ENCODE data around the gene DNAJC1.

DNAJC1 gene

DNA sequence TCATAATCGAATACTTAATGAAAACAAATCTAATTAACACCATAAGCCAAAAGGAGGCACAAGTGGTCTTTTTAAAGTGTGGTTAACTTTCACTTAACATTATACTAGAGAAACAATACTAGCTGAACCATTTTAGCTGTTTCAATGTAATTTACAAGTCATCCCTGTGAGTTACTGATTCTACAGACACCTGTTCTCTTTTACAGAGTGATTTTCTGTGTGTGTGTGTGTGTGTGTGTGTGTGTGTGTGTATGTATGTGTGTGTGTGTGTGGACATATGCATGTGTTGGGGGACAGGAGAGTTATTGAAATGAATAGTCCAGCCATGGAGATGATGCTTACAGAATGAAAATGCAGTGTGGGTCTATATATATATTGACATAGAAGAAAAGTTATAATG, 200.2 kb downstream of the DNAJC1 start:
- no peaks in the 10 kb centered on the region for H3K27me3 ChIP-seq (ENCODE audit: insufficient read depth, low read length)
- no peak for TF ChIP-seq EZH2 (IDR thresholded peaks at IDR 0.05; ENCODE audit: borderline replicate concordance, low read length)
- TF ChIP-seq, protein P1, sequence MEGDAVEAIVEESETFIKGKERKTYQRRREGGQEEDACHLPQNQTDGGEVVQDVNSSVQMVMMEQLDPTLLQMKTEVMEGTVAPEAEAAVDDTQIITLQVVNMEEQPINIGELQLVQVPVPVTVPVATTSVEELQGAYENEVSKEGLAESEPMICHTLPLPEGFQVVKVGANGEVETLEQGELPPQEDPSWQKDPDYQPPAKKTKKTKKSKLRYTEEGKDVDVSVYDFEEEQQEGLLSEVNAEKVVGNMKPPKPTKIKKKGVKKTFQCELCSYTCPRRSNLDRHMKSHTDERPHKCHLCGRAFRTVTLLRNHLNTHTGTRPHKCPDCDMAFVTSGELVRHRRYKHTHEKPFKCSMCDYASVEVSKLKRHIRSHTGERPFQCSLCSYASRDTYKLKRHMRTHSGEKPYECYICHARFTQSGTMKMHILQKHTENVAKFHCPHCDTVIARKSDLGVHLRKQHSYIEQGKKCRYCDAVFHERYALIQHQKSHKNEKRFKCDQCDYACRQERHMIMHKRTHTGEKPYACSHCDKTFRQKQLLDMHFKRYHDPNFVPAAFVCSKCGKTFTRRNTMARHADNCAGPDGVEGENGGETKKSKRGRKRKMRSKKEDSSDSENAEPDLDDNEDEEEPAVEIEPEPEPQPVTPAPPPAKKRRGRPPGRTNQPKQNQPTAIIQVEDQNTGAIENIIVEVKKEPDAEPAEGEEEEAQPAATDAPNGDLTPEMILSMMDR (IDR thresholded peaks at IDR 0.05; ENCODE audit: low read length) = no peak
- H4K20me1 ChIP-seq (ENCODE audit: insufficient read depth, low read length) = no peaks in the 10 kb centered on the region
- H3K79me2 ChIP-seq (ENCODE audit: insufficient read depth, low read length) = no peaks in the 10 kb centered on the region
- no peak overlapping the region for H3K27ac ChIP-seq (ENCODE audit: low read depth, low read length, poor library complexity, severe bottlenecking)
- H3K9ac ChIP-seq (ENCODE audit: low read length) = no peak overlapping the region
- no peaks in the 10 kb centered on the region for H3K36me3 ChIP-seq (ENCODE audit: insufficient read depth, low read length)
- no peaks in the 10 kb centered on the region for H3K9me3 ChIP-seq (ENCODE audit: low read length)
- no peak overlapping the region for H3K4me2 ChIP-seq (ENCODE audit: low read length)
- no peaks in the 10 kb centered on the region for H3K9me2 ChIP-seq (ENCODE audit: low read depth, low read length)
- H3K4me3 ChIP-seq (ENCODE audit: low read depth, low read length, poor library complexity, severe bottlenecking) = no peak overlapping the region
- H3K4me1 ChIP-seq (ENCODE audit: insufficient read depth, low read length, severe bottlenecking) = no peaks in the 10 kb centered on the region
- no peaks in the 10 kb centered on the region for H3F3A ChIP-seq (ENCODE audit: insufficient read depth, low read length)
- no peak overlapping the region for H2AFZ ChIP-seq (ENCODE audit: low read length)

DNA sequence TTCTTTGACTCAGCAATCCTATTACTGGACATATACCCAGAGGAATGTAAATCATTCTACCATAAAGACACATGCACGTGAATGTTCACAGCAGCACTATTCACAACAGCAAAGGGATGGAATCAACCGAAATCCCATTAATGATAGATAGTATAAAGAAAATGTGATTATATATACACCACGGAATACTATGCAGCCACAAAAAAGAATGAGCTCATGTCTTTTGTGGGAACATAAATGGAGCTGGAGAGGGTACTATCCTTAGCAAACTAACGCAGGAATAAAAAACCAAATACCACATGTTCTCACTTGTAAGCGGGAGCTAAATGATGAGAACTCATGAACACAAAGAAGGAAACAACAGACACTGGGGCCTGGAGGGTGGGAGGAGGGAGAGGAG, 201.9 kb downstream of the DNAJC1 start:
- Histone ChIP-seq H3K79me2 (ENCODE audit: insufficient read depth, low read length) (no peaks in the 10 kb centered on the region), H3F3A (ENCODE audit: insufficient read depth, low read length) (no peaks in the 10 kb centered on the region), H3K4me2 (ENCODE audit: low read length) (no peak overlapping the region), H3K27ac (ENCODE audit: low read depth, low read length, poor library complexity, severe bottlenecking) (no peak overlapping the region), H3K9ac (ENCODE audit: low read length) (no peak overlapping the region), H3K27me3 (ENCODE audit: insufficient read depth, low read length) (no peaks in the 10 kb centered on the region), H3K36me3 (ENCODE audit: insufficient read depth, low read length) (no peaks in the 10 kb centered on the region), H3K4me3 (ENCODE audit: low read depth, low read length, poor library complexity, severe bottlenecking) (no peak overlapping the region), H3K9me3 (ENCODE audit: low read length) (no peaks in the 10 kb centered on the region), H4K20me1 (ENCODE audit: insufficient read depth, low read length) (no peaks in the 10 kb centered on the region), H3K4me1 (ENCODE audit: insufficient read depth, low read length, severe bottlenecking) (no peaks in the 10 kb centered on the region), H2AFZ (ENCODE audit: low read length) (no peak overlapping the region), H3K9me2 (ENCODE audit: low read depth, low read length) (no peaks in the 10 kb centered on the region)
- TF ChIP-seq, protein P1 (IDR thresholded peaks at IDR 0.05; ENCODE audit: low read length) = no peak
- no peak for TF ChIP-seq EZH2 (IDR thresholded peaks at IDR 0.05; ENCODE audit: borderline replicate concordance, low read length)

DNA sequence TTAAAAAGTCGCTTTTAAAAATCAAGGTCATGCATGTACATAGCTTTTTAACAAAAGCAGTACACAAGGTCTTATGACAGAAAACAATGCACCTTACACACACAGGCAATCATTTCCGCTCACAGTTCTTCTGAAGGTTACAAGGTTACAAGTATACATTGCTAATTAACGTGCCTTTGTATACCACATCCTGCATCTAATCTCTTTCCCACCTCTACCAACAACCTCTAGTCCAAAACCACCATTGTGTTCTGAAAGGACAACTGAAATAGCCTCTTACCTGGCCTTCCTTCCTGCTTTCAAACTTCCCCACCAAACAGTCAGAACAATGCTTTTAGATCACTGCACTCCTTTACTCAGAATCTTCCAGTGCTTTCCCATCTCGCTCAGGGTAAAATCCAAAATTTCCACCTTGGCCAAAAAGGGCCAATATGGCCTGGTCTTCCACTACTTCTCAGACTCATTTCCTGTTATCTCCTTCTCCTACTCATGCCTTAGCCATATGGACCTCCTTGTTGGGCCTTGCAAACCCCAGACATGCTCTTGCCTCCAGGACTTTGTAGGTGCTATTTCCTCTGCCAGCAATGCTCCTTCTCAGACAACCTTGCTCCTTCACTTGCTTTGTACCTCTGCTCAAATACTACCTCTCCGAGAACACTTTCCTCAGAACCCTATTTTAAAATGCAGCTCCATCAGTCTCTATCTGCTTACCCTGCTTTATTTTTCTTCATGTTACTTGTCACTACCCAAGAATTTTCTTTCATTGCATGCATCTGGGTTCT, 205.4 kb downstream of the DNAJC1 start:
- Histone ChIP-seq H3K36me3 (ENCODE audit: insufficient read depth, low read length) (no peaks in the 10 kb centered on the region), H3K9me3 (ENCODE audit: low read length) (no peaks in the 10 kb centered on the region), H4K20me1 (ENCODE audit: insufficient read depth, low read length) (no peaks in the 10 kb centered on the region), H3K27me3 (ENCODE audit: insufficient read depth, low read length) (no peaks in the 10 kb centered on the region), H2AFZ (ENCODE audit: low read length) (no peak overlapping the region), H3K4me3 (ENCODE audit: low read depth, low read length, poor library complexity, severe bottlenecking) (no peak overlapping the region), H3K9ac (ENCODE audit: low read length) (no peak overlapping the region), H3K79me2 (ENCODE audit: insufficient read depth, low read length) (no peaks in the 10 kb centered on the region), H3K27ac (ENCODE audit: low read depth, low read length, poor library complexity, severe bottlenecking) (no peak overlapping the region), H3K4me1 (ENCODE audit: insufficient read depth, low read length, severe bottlenecking) (no peaks in the 10 kb centered on the region), H3K9me2 (ENCODE audit: low read depth, low read length) (no peaks in the 10 kb centered on the region), H3K4me2 (ENCODE audit: low read length) (no peak overlapping the region), H3F3A (ENCODE audit: insufficient read depth, low read length) (no peaks in the 10 kb centered on the region)
- TF ChIP-seq, protein P1 (IDR thresholded peaks at IDR 0.05; ENCODE audit: low read length) = no peak
